Measurements from ENCODE around the gene PITPNB. TPM values are rescaled to one million over a fixed set of nuclear protein-coding genes. Genes with fewer than 3 reads are reported as not detected.

The PITPNB gene
- total RNA-seq, 1 experiment from 2014 or later, result 135 TPM

DNA sequence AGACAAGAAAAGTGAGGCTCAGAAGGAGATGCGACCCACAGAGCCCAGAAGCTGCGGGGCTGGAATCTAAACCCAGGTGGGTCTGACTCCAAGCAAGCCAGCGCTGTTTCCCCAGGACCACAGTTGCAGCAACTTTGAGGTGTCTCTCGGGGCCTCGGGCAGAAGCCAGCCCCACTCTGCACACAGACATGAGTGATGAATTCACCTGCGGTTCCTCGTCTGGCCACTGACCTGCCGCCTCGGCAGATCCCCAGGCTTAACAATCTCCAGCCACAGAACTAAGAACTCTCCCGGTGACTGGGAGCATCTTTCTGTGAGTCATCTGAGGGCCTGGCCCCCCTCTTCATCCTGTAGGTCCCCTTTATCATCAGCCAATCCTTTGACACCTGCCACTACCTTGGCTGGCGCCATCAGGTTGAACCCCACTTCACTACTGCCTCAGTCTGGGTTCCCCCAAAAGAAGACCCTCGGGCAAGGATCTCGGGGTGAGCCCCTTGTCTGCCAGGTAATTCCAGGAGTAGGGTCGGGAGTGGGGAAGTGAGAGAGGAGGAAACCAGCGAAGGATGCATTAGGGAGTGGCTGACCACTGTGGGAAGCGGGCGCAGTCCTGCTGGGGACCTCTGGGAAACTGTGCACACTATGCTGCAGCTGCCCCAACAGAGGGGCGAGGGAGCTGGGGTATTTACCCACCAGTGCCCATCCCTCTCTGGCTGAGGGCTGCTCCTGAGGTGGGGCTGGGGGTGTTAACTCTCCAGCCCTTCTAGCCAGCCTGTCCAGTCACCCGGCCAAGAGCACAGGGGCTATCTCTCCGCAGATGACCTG lies 84.5 kb downstream of the PITPNB start:
- Histone ChIP-seq H3K36me3 (ENCODE audit: insufficient read depth, low read length, poor library complexity, severe bottlenecking) (no peaks in the 10 kb centered on the region), H3K9me3 (ENCODE audit: low read depth, low read length, poor library complexity, severe bottlenecking) (peaks cover 9% of the 10 kb centered on the region), H3K27ac (ENCODE audit: low read depth, low read length, poor library complexity, severe bottlenecking) (no peak overlapping the region), H3K4me1 (ENCODE audit: insufficient read depth, low read length, poor library complexity, severe bottlenecking) (peaks cover 25% of the 10 kb centered on the region), H3K4me3 (ENCODE audit: low read depth, low read length, poor library complexity, severe bottlenecking) (no peak overlapping the region), H3K27me3 (replicated peaks; ENCODE audit: insufficient read depth, low read depth, low read length, poor library complexity) (no peaks in the 10 kb centered on the region)
- no TSS peak for BruUV-seq (replicated peaks)
- intact Hi-C loops (cut with micrococcal nuclease; ENCODE audit: unreplicated experiment), result no loop called here
- TF ChIP-seq EZH2 (IDR thresholded peaks at IDR 0.05; ENCODE audit: borderline replicate concordance, low read depth, low read length, poor library complexity, severe bottlenecking), result no peak
- TF ChIP-seq, protein P1, sequence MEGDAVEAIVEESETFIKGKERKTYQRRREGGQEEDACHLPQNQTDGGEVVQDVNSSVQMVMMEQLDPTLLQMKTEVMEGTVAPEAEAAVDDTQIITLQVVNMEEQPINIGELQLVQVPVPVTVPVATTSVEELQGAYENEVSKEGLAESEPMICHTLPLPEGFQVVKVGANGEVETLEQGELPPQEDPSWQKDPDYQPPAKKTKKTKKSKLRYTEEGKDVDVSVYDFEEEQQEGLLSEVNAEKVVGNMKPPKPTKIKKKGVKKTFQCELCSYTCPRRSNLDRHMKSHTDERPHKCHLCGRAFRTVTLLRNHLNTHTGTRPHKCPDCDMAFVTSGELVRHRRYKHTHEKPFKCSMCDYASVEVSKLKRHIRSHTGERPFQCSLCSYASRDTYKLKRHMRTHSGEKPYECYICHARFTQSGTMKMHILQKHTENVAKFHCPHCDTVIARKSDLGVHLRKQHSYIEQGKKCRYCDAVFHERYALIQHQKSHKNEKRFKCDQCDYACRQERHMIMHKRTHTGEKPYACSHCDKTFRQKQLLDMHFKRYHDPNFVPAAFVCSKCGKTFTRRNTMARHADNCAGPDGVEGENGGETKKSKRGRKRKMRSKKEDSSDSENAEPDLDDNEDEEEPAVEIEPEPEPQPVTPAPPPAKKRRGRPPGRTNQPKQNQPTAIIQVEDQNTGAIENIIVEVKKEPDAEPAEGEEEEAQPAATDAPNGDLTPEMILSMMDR (conservative IDR thresholded peaks at IDR 0.05; ENCODE audit: low read depth, low read length), result no peak
- ChIA-PET POLR2A (ENCODE audit: low non-redundant PET) (no interaction called here), CTCF (no interaction called here)
- no peak for DNase-seq (ENCODE audit: low spot score)

DNA sequence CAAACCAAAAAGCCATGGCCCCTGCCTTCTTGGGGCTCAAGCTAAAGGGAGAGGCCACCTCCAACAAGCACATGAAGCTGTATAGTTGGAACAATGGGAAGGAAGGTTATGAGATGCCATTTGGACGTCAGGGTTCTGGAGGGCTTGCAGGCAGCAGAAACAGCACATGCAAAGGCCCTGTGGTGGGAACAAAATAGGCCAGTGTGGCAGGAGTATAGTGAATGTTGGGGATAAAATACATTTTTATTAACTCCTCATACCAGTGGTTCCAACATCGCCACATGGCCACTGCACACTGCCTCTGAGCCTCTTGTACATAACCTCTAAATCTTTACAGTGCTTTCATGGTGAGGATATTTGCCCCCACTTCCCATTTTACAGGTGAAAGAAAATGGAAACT lies 85.3 kb downstream of the PITPNB start:
- H3K4me3 ChIP-seq (ENCODE audit: low read depth, low read length, poor library complexity, severe bottlenecking), result no peak overlapping the region
- BruUV-seq (replicated peaks), result no TSS peak
- ChIA-PET POLR2A (ENCODE audit: low non-redundant PET) (no interaction called here), CTCF (no interaction called here)
- no peaks in the 10 kb centered on the region for H3K36me3 ChIP-seq (ENCODE audit: insufficient read depth, low read length, poor library complexity, severe bottlenecking)
- peaks cover 17% of the 10 kb centered on the region for H3K4me1 ChIP-seq (ENCODE audit: insufficient read depth, low read length, poor library complexity, severe bottlenecking)
- peaks cover 9% of the 10 kb centered on the region for H3K9me3 ChIP-seq (ENCODE audit: low read depth, low read length, poor library complexity, severe bottlenecking)
- intact Hi-C loops (cut with micrococcal nuclease; ENCODE audit: unreplicated experiment), result no loop called here
- H3K27me3 ChIP-seq (replicated peaks; ENCODE audit: insufficient read depth, low read depth, low read length, poor library complexity), result no peaks in the 10 kb centered on the region
- H3K27ac ChIP-seq (ENCODE audit: low read depth, low read length, poor library complexity, severe bottlenecking), result no peak overlapping the region
- no peak for DNase-seq (ENCODE audit: low spot score)
- TF ChIP-seq, protein P1 (conservative IDR thresholded peaks at IDR 0.05; ENCODE audit: low read depth, low read length), result no peak
- no peak for TF ChIP-seq EZH2 (IDR thresholded peaks at IDR 0.05; ENCODE audit: borderline replicate concordance, low read depth, low read length, poor library complexity, severe bottlenecking)

DNA sequence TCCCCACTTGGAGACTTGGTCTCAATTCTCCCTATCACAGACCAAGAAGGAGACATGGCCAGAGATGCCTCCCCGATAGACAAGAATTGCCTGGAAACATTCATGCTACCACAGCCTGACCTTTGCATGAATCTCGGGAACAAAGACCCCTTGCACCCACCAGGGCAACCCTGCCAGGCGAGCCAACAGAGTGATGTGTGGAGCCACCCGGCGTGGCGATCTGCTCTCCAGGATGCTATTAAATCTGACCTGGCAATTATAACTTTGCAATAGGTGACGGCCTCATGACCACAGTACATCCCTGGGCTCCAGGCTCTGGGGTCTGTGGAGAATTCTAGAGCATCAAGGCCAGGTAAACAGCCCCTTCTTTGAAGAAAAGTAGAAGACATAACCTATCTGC lies 86.5 kb downstream of the PITPNB start:
- H3K4me1 ChIP-seq (ENCODE audit: insufficient read depth, low read length, poor library complexity, severe bottlenecking), result peaks cover 16% of the 10 kb centered on the region
- TF ChIP-seq EZH2 (IDR thresholded peaks at IDR 0.05; ENCODE audit: borderline replicate concordance, low read depth, low read length, poor library complexity, severe bottlenecking), result no peak
- TF ChIP-seq, protein P1 (conservative IDR thresholded peaks at IDR 0.05; ENCODE audit: low read depth, low read length), result no peak
- ChIA-PET CTCF (no interaction called here), POLR2A (ENCODE audit: low non-redundant PET) (no interaction called here)
- peaks cover 3% of the 10 kb centered on the region for H3K9me3 ChIP-seq (ENCODE audit: low read depth, low read length, poor library complexity, severe bottlenecking)
- H3K4me3 ChIP-seq (ENCODE audit: low read depth, low read length, poor library complexity, severe bottlenecking), result no peak overlapping the region
- BruUV-seq (replicated peaks), result no TSS peak
- H3K27me3 ChIP-seq (replicated peaks; ENCODE audit: insufficient read depth, low read depth, low read length, poor library complexity), result no peaks in the 10 kb centered on the region
- no peak for DNase-seq (ENCODE audit: low spot score)
- H3K27ac ChIP-seq (ENCODE audit: low read depth, low read length, poor library complexity, severe bottlenecking), result no peak overlapping the region
- H3K36me3 ChIP-seq (ENCODE audit: insufficient read depth, low read length, poor library complexity, severe bottlenecking), result no peaks in the 10 kb centered on the region
- intact Hi-C loops (cut with micrococcal nuclease; ENCODE audit: unreplicated experiment), result no loop called here
